ENCODE measurements around the gene HK1. TPM values are rescaled to one million over a fixed set of nuclear protein-coding genes. Genes with fewer than 3 reads are reported as not detected.
A peak's percentile ranks its signal among the peaks of the same experiment; 100 is the strongest.

Gene HK1
- total RNA-seq, 1 donor from 2014 or later = 65.6 TPM

- no peak for TF ChIP-seq CTCF (IDR thresholded peaks at IDR 0.05; ENCODE audit: unreplicated experiment)
- DNase-seq (ENCODE audit: low spot score in 2 of 2, unreplicated experiment in 2 of 2) = no peak
- H3K27ac Mint-ChIP-seq = no peak overlapping the region
- H3K4me3 Mint-ChIP-seq = no peak overlapping the region
- no peaks in the 10 kb centered on the region for H3K27me3 Mint-ChIP-seq (ENCODE audit: low read depth)
- H3K4me1 Mint-ChIP-seq = peaks cover 20% of the 10 kb centered on the region
- H3K9me3 Mint-ChIP-seq = no peaks in the 10 kb centered on the region
- H3K36me3 Mint-ChIP-seq = peaks cover 3% of the 10 kb centered on the region
Observed at GRCh38 chr10:69361303-69361614, 83.0 kb downstream of the HK1 start.

DNA sequence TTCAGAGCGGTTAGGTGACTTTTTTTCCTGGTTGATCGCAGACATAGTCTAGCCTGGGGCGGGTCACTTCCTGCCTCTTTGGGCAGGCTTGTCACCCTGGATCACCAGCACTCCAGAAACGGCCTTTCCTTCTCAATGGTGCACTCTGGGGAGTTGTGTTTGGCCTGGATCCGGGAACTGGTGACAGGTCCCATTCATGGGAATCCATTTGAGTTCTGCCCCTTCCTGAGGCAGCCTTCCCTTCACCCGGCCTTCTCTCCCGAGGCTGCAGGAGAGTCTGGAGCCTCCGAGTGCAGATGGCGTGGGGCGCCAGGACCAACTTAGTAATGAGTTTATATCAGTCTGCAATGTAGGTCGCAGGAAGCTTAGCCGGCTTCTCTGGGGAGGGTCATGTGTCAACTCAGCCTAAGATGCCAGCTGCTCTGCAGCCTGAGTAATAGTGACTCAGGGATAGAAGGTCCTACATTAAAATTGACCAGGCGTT, 84.2 kb downstream of the HK1 start:
- Mint-ChIP-seq H3K27ac (no peak overlapping the region), H3K9me3 (no peaks in the 10 kb centered on the region), H3K4me1 (peaks cover 20% of the 10 kb centered on the region), H3K27me3 (ENCODE audit: low read depth) (no peaks in the 10 kb centered on the region), H3K4me3 (no peak overlapping the region), H3K36me3 (peaks cover 3% of the 10 kb centered on the region)
- TF ChIP-seq CTCF (IDR thresholded peaks at IDR 0.05; ENCODE audit: unreplicated experiment) = no peak
- DNase-seq (ENCODE audit: low spot score in 2 of 2, unreplicated experiment in 2 of 2) = no peak

DNA sequence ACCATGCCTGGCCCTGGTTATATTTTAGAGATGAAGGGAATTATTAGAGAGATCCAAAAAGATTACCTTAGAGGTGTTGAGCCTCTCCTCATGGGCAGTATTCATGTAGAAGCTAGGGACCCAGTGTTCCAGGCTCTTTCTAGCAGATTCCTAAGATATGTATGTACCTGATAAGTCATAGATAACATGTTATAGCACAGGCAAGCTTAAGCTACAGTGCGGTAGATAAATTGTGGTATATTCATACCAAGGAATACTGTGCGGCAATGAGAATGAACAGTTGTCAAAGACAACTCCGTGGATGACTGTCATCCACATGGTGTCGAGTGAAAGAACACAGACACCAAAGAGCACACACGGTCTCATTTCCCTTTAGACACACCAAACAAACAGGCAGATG, 85.4 kb downstream of the HK1 start:
- peaks cover 20% of the 10 kb centered on the region for H3K4me1 Mint-ChIP-seq
- TF ChIP-seq CTCF (IDR thresholded peaks at IDR 0.05; ENCODE audit: unreplicated experiment) = no peak
- no peaks in the 10 kb centered on the region for H3K9me3 Mint-ChIP-seq
- no peak overlapping the region for H3K4me3 Mint-ChIP-seq
- peaks cover 5% of the 10 kb centered on the region for H3K36me3 Mint-ChIP-seq
- no peak for DNase-seq (ENCODE audit: low spot score in 2 of 2, unreplicated experiment in 2 of 2)
- no peak overlapping the region for H3K27ac Mint-ChIP-seq
- H3K27me3 Mint-ChIP-seq (ENCODE audit: low read depth) = no peaks in the 10 kb centered on the region

DNA sequence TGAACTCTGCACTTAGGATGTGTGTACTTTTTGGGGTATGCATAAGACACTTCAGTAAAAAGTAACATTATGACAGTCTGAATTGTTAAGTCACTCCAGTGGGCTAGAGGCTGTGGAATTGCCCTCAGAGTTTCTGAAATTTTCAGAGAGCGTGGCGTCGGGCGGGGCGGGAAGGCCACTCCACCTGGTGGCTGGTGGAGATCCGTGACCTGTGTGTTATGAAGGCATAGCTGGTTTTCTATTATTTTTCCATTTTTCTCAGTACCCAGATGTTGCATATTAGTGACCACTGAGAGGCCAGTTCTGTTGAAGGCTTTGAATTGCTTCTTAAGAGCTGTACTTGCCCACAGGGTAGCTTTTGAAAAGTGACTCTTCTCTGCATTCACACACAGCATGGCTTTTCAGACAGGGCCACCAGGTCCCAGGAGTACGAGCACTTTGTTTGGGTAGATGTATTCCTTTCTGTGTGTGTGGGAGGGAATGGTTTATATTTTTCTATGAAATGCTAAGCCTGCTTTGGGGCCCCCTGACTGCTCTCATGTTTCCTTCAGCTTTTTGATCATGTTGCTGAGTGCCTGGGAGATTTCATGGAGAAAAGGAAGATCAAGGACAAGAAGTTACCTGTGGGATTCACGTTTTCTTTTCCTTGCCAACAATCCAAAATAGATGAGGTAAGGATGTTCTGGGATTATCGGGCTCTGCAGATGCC, 86.1 kb downstream of the HK1 start:
- H3K36me3 Mint-ChIP-seq = peaks cover 10% of the 10 kb centered on the region
- no peaks in the 10 kb centered on the region for H3K9me3 Mint-ChIP-seq
- peaks cover 20% of the 10 kb centered on the region for H3K4me1 Mint-ChIP-seq
- no peak for TF ChIP-seq CTCF (IDR thresholded peaks at IDR 0.05; ENCODE audit: unreplicated experiment)
- H3K27me3 Mint-ChIP-seq (ENCODE audit: low read depth) = no peaks in the 10 kb centered on the region
- peak overlapping the region; percentile 59 for H3K27ac Mint-ChIP-seq
- no peak for DNase-seq (ENCODE audit: low spot score in 2 of 2, unreplicated experiment in 2 of 2)
- no peak overlapping the region for H3K4me3 Mint-ChIP-seq

DNA sequence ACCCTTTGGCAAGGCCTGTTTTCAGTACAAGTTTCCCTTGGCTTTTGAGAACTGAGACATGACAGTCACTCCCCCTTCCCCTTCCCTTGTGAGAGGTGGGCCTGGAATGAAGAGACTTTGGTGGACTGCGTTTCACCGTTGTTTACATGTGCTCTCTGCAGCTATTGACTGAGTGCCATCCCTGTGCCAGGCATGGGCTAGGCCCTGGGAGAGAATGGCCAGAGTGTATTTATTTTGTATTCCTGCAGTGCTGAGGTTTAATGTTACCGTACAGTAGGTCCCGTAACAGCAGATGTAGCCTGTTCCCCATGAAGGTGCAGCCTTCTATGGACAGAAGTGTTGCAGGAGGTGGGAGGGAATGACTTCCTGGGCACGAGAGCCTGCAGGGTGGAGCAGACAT, 88.4 kb downstream of the HK1 start:
- Mint-ChIP-seq H3K27ac (no peak overlapping the region), H3K9me3 (no peaks in the 10 kb centered on the region), H3K4me3 (no peak overlapping the region), H3K27me3 (ENCODE audit: low read depth) (no peaks in the 10 kb centered on the region), H3K36me3 (peaks cover 26% of the 10 kb centered on the region), H3K4me1 (peaks cover 16% of the 10 kb centered on the region)
- no peak for TF ChIP-seq CTCF (IDR thresholded peaks at IDR 0.05; ENCODE audit: unreplicated experiment)
- no peak for DNase-seq (ENCODE audit: low spot score in 2 of 2, unreplicated experiment in 2 of 2)
